HepG2 (cell line): ENCODE results near the gene DLEC1. TPM values are rescaled to one million over a fixed set of nuclear protein-coding genes. Genes with fewer than 3 reads are reported as not detected.

Experiments used
- ATF2 ChIP-seq: sonication (generic); formaldehyde crosslinking; IDR thresholded peaks from 2 replicates; pipeline ENCODE4 v1.4.0; 2020; ENCODE audit warnings: missing genetic modification reagents
- ATRX ChIP-seq: sonication (generic); formaldehyde crosslinking; IDR thresholded peaks from 2 replicates; pipeline ENCODE4 v1.4.0; 2020; ENCODE audit warnings: missing genetic modification reagents, borderline replicate concordance
- CHD4 ChIP-seq: fragments of 200-600 bp; sonication (generic); IDR thresholded peaks from 2 replicates; pipeline ENCODE4 v1.7.0; 2017; ENCODE audit warnings: mild to moderate bottlenecking, low read length, borderline replicate concordance
- DNMT3B ChIP-seq: conservative IDR thresholded peaks from 2 replicates; pipeline ENCODE4 v1.6.1; 2016; ENCODE audit warnings: missing biosample characterization, control low read depth
- GABPB1 ChIP-seq: IDR thresholded peaks from 2 replicates; pipeline ENCODE4 v1.6.1; 2016; ENCODE audit warnings: mild to moderate bottlenecking, missing genetic modification reagents, moderate library complexity, missing compliant biosample characterization
- HMGXB4 ChIP-seq, 2 experiments: sonication (generic) in 1 of 2; formaldehyde crosslinking in 1 of 2; IDR thresholded peaks; 2 replicates each; pipeline versions ENCODE4 v1.4.0 to v1.6.1; 2018 to 2020; ENCODE audit warnings: missing genetic modification reagents in 2 of 2, borderline replicate concordance in 1 of 2, low read depth in 1 of 2, mild to moderate bottlenecking in 1 of 2, missing biosample characterization in 1 of 2
- IRF1 ChIP-seq: sonication (generic); formaldehyde crosslinking; IDR thresholded peaks from 2 replicates; pipeline ENCODE4 v1.4.0; 2020; ENCODE audit warnings: low read depth, mild to moderate bottlenecking, missing genetic modification reagents
- IRX3 ChIP-seq: sonication (generic); formaldehyde crosslinking; IDR thresholded peaks from 2 replicates; pipeline ENCODE4 v1.8.1; 2023; ENCODE audit warnings: mild to moderate bottlenecking, low read depth, missing genetic modification reagents, borderline replicate concordance
- JUNB ChIP-seq: sonication (generic); formaldehyde crosslinking; IDR thresholded peaks from 2 replicates; pipeline ENCODE4 v1.8.0; 2022; ENCODE audit warnings: missing genetic modification reagents, mild to moderate bottlenecking, borderline replicate concordance
- KDM2A ChIP-seq: sonication (generic); formaldehyde crosslinking; IDR thresholded peaks from 2 replicates; pipeline ENCODE4 v1.4.0; 2020; ENCODE audit warnings: low read depth, missing genetic modification reagents, borderline replicate concordance
- KLF13 ChIP-seq: sonication (generic); formaldehyde crosslinking; IDR thresholded peaks from 2 replicates; pipeline ENCODE4 v1.4.0; 2020; ENCODE audit warnings: mild to moderate bottlenecking, missing genetic modification reagents
- KLF9 ChIP-seq: IDR thresholded peaks from 2 replicates; pipeline ENCODE4 v1.6.1; 2016; ENCODE audit warnings: low read depth
- NCOR1 ChIP-seq: fragments of 200-600 bp; sonication (generic); IDR thresholded peaks from 2 replicates; pipeline ENCODE4 v1.7.0; 2017; ENCODE audit warnings: antibody characterized with exemption, low read length, borderline replicate concordance
- NFKB2 ChIP-seq: sonication (generic); formaldehyde crosslinking; IDR thresholded peaks from 2 replicates; pipeline ENCODE4 v1.4.0; 2020; ENCODE audit warnings: missing genetic modification reagents, borderline replicate concordance
- PREB ChIP-seq: sonication (generic); formaldehyde crosslinking; IDR thresholded peaks from 2 replicates; pipeline ENCODE4 v1.4.0; 2020; ENCODE audit warnings: missing genetic modification reagents
- ZBTB25 ChIP-seq: IDR thresholded peaks from 2 replicates; pipeline ENCODE4 v1.6.1; 2018; ENCODE audit warnings: missing genetic modification reagents
- ZC3H13 ChIP-seq: sonication (generic); formaldehyde crosslinking; IDR thresholded peaks from 2 replicates; pipeline ENCODE4 v1.8.1; 2023; ENCODE audit warnings: mild to moderate bottlenecking, missing genetic modification reagents, moderate library complexity
- ZIK1 ChIP-seq: sonication (generic); formaldehyde crosslinking; IDR thresholded peaks from 2 replicates; pipeline ENCODE4 v1.5.0; 2020; ENCODE audit warnings: mild to moderate bottlenecking, low read depth, missing genetic modification reagents, borderline replicate concordance
- ZNF143 ChIP-seq: sonication (generic); formaldehyde crosslinking; IDR thresholded peaks from 2 replicates; pipeline ENCODE4 v1.4.0; 2020; ENCODE audit warnings: missing genetic modification reagents
- ZNF160 ChIP-seq: sonication (generic); formaldehyde crosslinking; IDR thresholded peaks from 2 replicates; pipeline ENCODE4 v1.8.0; 2022; ENCODE audit warnings: mild to moderate bottlenecking, inconsistent platforms, missing genetic modification reagents
- ZNF329 ChIP-seq: sonication (generic); formaldehyde crosslinking; IDR thresholded peaks from 2 replicates; pipeline ENCODE4 v1.9.0; 2021; ENCODE audit warnings: low read depth, mild to moderate bottlenecking, missing genetic modification reagents
- ZSCAN9 ChIP-seq: IDR thresholded peaks from 2 replicates; pipeline ENCODE4 v1.6.1; 2016; ENCODE audit warnings: borderline replicate concordance
- polyA plus RNA-seq, 8 experiments: library from polyadenylated mRNA; depleted of rRNA in 3 of 8; stranded (reverse) in 7 of 8; unstranded in 1 of 8; fragments of >200 nt; fragmentation: Illumina TruSeq in 4 of 8; extraction: Trizol in 4 of 8; gene quantifications; 2 replicates each; pipeline versions ENCODE4 v1.2.1 to v1.2.3, GENCODE V29; 2011 to 2016; ENCODE audit warnings: low read depth in 4 of 8, missing spikeins in 1 of 8, mixed read lengths in 1 of 8; ENCODE audit not compliant: insufficient read depth in 1 of 8
- total RNA-seq, 5 experiments: library from RNA; depleted of rRNA; stranded (reverse); fragments of >200 nt; fragmentation: Illumina TruSeq; extraction: Trizol; gene quantifications; 2 replicates each; pipeline ENCODE4 v1.2.3, GENCODE V29; 2016; ENCODE audit warnings: low read depth in 1 of 5

Gene DLEC1
- total and polyA plus RNA-seq, 2 of the 13 experiments (the other 11 are each of a cell fraction or from before 2014, with no cell fraction given) = 0.09 TPM; not detected in 1

GRCh38 chr3:38138349-38139190 is 99.6 kb downstream of the DLEC1 start, which contains the start of gene MYD88 (continued):
- TF ChIP-seq PREB (CRISPR knock-in tag) (no peak), IRX3 (no peak), ZBTB25 (CRISPR knock-in tag) (no peak), CHD4 (0 out of 2 replicates have a peak, but pooled peaks have one; percentile 6), KLF13 (CRISPR knock-in tag) (no peak), ZIK1 (CRISPR knock-in tag) (no peak), GABPB1 (CRISPR knock-in tag) (peak; percentile 83), JUNB (CRISPR knock-in tag) (no peak), HMGXB4 (CRISPR knock-in tag; IDR thresholded peaks at IDR 0.05; ENCODE audit: borderline replicate concordance in 1 of 2, low read depth in 1 of 2) (peak; percentile 72 to 89; a peak in 3 of 4 replicates), ZNF160 (CRISPR knock-in tag) (no peak), DNMT3B (CRISPR knock-in tag) (no peak), KDM2A (peak; percentile 52; the same call in 1 of the 2 replicates), ATF2 (CRISPR knock-in tag) (no peak; the same call in 1 of the 2 replicates), ZNF329 (CRISPR knock-in tag) (peak; percentile 79), ATRX (CRISPR knock-in tag) (no peak), ZNF143 (CRISPR knock-in tag) (no peak), ZC3H13 (CRISPR knock-in tag) (no peak), KLF9 (CRISPR knock-in tag) (no peak), NFKB2 (CRISPR knock-in tag) (peak; percentile 30; the same call in 1 of the 2 replicates), NCOR1 (0 out of 2 replicates have a peak, but pooled peaks have one; percentile 27), IRF1 (CRISPR knock-in tag) (no peak), ZSCAN9 (CRISPR knock-in tag) (no peak)
